HG03354 (cell line): ENCODE results near the gene CROCC2.

Experiments used
- ATAC-seq: cut with Tn5 transposase; IDR thresholded peaks from one replicate; pipeline ENCODE4 v1.9.1; 2021; ENCODE audit warnings: mild to moderate bottlenecking; ENCODE audit not compliant: unreplicated experiment, poor library complexity, severe bottlenecking

CROCC2 gene

GRCh38 chr2:240918258-240919091, 12.3 kb downstream of the CROCC2 start:
- ATAC-seq, result no peak

- ATAC-seq, result no peak
These were observed 13.1 kb downstream of the CROCC2 start for GRCh38 chr2:240919161-240919781.

- ATAC-seq, result no peak
These were observed 13.9 kb downstream of the CROCC2 start for GRCh38 chr2:240919786-240920782.

- no peak for ATAC-seq
These were observed 14.7 kb downstream of the CROCC2 start for GRCh38 chr2:240920783-240921231.

GRCh38 chr2:240921311-240921994, 15.3 kb downstream of the CROCC2 start:
- no peak for ATAC-seq

- ATAC-seq, result no peak
These were observed 15.8 kb downstream of the CROCC2 start for GRCh38 chr2:240921995-240922244.

DNA sequence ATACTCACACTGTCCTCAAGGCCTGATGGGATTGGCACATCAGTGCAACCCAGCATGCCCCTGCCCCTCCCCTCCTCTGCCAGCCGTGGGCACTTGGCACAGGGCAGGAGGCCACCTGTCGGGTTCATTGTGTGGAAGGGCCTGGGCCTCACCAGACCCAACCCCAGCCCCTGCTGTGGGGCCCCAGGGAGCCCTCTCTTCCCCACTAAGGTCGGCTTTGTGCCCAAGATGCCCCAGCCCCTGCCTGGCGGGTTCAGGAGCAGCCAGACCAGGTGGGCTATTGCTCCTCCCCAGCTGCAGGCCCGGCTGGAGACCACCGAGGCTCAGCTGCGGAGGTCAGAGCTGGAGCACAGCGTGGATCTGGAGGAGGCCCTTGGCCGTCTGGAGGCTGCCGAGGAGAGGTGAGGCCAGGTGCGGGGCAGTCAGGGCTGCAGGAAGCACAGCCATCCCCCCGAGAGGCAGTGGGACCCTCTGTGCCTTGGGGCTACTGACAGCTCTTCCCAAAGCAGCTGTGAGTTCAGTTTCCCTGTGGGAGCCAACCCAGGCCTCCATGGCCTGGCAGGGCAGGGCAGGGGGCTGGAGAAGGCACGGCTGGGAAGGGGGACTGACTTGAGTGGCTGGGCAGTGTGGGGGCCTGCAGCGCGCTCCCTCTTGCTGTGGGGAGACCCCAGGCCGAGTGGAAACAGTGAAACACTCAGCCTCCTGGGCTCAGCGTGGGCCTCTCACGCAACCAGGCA, 16.3 kb downstream of the CROCC2 start:
- no peak for ATAC-seq

- ATAC-seq, result no peak
These were observed 16.9 kb downstream of the CROCC2 start for GRCh38 chr2:240922982-240923537.

DNA sequence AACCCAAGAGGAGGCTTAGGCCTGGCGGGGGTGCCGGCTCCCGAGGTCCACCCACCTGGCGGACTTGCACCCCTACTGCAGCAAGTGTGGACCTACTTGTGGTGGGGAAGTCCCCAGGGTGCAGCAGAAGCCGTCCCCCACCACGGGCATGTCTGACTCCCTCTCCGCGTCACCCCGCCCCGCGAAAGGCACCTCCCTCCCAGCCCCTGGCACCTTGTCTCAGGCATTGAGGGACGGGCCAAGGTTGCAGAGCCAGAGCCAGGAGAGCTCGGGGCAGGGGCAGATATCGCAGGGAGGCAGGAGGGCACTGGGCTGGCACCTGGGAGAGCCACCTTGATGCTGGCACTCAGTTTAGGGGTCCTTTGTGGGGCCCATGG, 19.0 kb downstream of the CROCC2 start:
- no peak for ATAC-seq

DNA sequence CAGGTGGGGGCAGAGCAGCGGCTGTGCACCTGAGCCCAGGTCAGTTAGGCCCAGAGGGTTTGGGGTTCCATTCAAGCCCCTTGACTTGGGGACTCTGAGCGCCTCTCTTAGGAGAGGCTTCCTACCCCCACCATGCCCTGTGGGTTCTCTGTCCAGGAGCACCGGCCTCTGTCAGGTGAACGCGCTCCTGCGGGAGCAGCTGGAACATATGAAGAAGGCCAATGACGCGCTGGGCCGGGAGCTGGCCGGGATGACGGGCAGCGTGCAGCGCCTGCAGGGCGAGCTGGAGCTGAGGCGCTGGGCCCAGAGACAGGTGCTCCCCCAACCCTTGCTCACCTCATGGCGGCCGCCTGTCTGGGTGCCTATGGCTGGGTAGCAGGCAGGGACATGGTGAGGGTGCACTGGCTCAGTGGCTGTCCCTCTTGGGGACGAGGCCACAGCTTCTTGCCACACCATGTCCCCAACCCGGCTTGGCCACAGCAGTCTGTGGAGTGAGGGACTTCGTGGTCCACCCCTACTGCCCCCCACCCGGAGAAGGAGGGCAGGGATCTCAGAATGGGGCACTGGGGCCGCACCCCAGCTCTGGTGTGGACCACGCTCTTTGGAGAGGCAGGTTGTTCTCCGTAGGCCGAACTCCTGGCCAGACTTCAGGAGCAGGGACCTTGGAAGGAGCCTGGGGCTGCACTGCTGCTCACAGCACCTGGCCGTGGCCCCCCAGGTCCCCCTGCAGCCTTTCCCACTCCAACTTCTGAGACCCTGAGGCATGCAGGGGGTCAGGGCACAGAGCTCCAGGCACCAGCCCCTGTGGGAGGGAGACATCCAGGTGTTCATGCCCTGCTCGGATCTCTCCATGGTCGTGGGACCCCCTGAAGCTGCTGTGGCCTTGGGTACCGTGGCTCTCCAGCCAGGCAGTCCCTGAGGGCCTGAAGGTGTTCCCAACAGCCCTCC, 19.7 kb downstream of the CROCC2 start:
- no peak for ATAC-seq

GRCh38 chr2:240926516-240927389, 20.6 kb downstream of the CROCC2 start:
- ATAC-seq, result no peak

DNA sequence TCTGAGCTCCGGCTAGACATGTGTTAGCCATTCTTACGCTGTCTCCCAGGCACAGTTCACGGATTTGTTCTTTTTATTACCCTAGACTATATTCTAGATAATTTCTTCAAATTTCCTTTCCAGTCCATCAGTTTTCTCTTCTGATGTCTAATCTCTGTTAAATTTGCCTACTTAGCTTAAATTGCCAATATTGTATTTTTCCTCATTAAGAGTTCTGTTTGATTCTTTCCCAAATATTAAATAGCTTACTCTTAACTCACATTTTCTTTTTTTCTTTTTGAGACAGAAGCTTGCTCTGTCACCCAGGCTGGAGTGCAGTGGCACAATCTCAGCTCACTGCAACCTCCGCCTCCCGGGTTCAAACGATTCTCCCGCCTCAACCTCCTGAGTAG, 21.2 kb downstream of the CROCC2 start:
- no peak for ATAC-seq

DNA sequence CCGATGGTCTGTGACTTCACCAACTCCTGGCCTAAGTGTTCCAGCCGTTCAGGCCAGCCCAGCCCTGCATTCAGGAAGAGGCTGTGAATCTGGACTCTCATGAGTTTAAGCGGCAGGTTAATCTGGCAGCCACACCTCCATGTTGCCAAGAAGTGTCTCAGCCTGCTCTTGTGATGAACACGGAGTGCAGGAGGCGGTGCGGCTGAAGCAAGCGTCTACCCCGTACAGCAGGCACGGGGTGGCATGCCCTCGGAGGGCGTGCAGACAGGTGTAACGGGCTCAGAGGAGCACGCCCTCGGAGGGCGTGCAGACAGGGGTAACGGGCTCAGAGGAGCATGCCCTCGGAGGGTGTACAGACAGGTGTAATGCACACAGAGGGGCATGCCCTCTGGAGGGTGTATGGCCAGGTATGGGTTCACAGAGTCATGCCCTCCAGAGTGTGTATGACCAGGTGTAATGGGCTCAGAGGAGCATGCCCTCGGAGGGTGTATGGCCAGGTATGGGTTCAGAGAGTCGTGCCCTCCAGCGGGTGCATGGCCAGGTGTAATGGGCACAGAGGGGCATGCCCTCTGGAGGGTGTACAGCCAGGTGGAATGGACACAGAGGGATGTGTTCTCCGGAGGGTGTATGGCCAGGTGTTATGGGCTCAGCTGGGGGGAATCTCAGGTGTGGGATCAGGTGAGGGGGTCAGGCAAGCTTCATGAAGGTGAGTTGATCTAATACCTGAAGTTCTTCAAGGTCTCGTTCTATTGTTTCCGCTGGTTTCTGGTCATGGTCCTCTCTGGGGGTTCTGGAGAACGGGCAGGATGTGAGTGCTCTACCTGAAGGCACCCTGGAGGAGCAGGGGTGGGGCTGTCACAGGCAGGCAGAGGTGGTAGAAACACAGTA, 22.6 kb downstream of the CROCC2 start:
- no peak for ATAC-seq

GRCh38 chr2:240929364-240930095, 23.4 kb downstream of the CROCC2 start:
- no peak for ATAC-seq

- no peak for ATAC-seq
These were observed 24.0 kb downstream of the CROCC2 start for GRCh38 chr2:240930096-240930630.
